SJSA1 (cell line): ENCODE results near the gene GOLGA6A. TPM values are rescaled to one million over a fixed set of nuclear protein-coding genes. Genes with fewer than 3 reads are reported as not detected.
A peak's percentile ranks its signal among the peaks of the same experiment; 100 is the strongest.
"Not testable (repeated sequence)": the region's sequence is repeated elsewhere in the genome, so short reads cannot be mapped to it uniquely, and the experiment has no call there.

ENCODE experiments used
- DNase-seq, 2 experiments: peaks; one replicate each; pipeline ENCODE4 v3.0.0-alpha.2; 2015 to 2020; ENCODE audit warnings: low spot score in 2 of 2, low read depth in 1 of 2
- H3K27ac ChIP-seq: fragments of 250-450 bp; sonication (Bioruptor Pico); 2 replicates; pipeline ENCODE4 v1.5.1; 2020; ENCODE audit warnings: mild to moderate bottlenecking, moderate library complexity
- H3K27me3 ChIP-seq: fragments of 250-450 bp; sonication (Bioruptor Pico); replicated peaks from 2 replicates; pipeline ENCODE4 v1.5.1; 2020; ENCODE audit warnings: mild to moderate bottlenecking, moderate library complexity
- H3K36me3 ChIP-seq: fragments of 250-450 bp; sonication (Bioruptor Pico); 2 replicates; pipeline ENCODE4 v1.5.1; 2020; ENCODE audit warnings: mild to moderate bottlenecking
- H3K4me1 ChIP-seq: fragments of 250-450 bp; sonication (Bioruptor Pico); replicated peaks from 2 replicates; pipeline ENCODE4 v1.6.1; 2021; ENCODE audit warnings: mild to moderate bottlenecking
- H3K4me3 ChIP-seq: fragments of 250-450 bp; sonication (Bioruptor Pico); 2 replicates; pipeline ENCODE4 v1.5.1; 2020; ENCODE audit warnings: mild to moderate bottlenecking
- H3K9me3 ChIP-seq: fragments of 250-450 bp; sonication (Bioruptor Pico); replicated peaks from 2 replicates; pipeline ENCODE4 v1.5.1; 2020; ENCODE audit warnings: mild to moderate bottlenecking
- total RNA-seq: library from RNA; depleted of rRNA; stranded (reverse); fragments of >200 nt; shearing (Covaris generic); gene quantifications from 2 replicates; pipeline ENCODE4 v1.2.3, GENCODE V29; 2014

The GOLGA6A gene
- total RNA-seq, 1 experiment from 2014 or later, result not detected

DNA sequence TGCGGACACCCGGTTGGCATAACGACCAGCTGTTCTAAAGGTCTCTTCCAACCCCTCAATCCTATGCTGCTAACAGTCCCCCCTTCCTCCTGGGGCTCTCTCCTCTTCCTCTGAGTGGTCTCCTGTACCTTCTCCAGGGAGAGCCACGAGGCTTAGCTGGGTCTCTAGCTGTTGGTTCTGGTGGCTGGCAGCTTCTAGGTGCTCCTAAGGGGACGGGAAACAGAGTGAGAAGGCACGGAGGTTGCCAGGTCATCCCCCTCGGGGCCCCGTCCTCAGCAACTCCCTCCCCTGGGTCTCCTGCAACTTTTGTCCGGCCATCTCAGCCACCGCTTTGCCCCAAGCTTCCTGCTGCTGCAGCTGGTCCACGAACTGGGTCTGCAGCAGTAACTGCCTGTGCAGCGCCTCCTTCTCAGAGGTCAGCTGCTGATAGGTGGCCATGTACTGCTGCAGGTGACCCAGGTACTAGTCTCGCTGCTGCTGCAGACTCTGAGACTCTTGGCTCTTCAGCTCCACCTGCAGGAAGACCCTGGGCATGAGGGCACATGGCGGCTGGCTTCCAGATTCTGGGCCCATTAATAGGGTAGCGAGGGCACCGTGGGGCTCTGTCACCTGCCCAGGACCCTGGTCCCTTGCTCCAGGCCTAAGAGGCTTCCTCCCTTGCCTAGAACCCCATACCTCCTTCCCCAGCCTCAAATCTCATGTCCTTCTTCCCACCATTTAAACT, 9.6 kb downstream of the GOLGA6A start:
- DNase-seq, result peak in 1 of 2 experiments; percentile 37
- H3K4me3 ChIP-seq, H3K9me3 ChIP-seq: not testable (repeated sequence)

DNA sequence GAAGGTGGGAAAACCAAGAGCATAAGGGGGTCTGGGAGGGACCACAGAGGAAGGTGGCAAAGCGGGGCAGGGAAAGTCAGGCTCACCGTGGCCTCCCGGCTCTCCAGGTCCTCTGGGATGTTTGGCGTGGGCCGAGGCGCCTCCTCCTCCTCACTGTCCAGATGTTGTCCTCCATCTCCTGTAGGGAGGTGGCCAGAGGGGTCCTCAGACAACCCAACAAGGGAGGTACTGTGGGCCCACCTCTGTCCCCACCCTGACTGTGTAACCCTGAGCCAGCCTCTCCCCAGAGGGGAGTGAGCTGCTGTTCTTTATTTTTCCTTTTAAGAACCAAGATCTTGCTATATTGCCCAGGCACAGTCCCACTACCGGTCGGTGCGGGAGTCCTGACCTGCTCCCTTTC, 10.2 kb downstream of the GOLGA6A start:
- H3K9me3 ChIP-seq, H3K4me1 ChIP-seq: not testable (repeated sequence)

More for the DNA sequence above, 9.6 kb downstream of the GOLGA6A start:
- H3K4me1 ChIP-seq, H3K36me3 ChIP-seq, H3K27me3 ChIP-seq, H3K27ac ChIP-seq: not testable (repeated sequence)

GRCh38 chr15:74071645-74072044, 10.7 kb downstream of the GOLGA6A start:
- DNase-seq, result peak in 1 of 2 experiments; percentile 18
- H3K36me3 ChIP-seq, H3K9me3 ChIP-seq, H3K27ac ChIP-seq, H3K4me3 ChIP-seq, H3K27me3 ChIP-seq, H3K4me1 ChIP-seq: not testable (repeated sequence)

More for the DNA sequence above, 10.2 kb downstream of the GOLGA6A start:
- not testable (repeated sequence) for H3K4me3 ChIP-seq, H3K27ac ChIP-seq, H3K27me3 ChIP-seq, H3K36me3 ChIP-seq
- peak in 1 of 2 experiments; percentile 6 for DNase-seq

- H3K36me3 ChIP-seq, H3K4me1 ChIP-seq, H3K27ac ChIP-seq, H3K4me3 ChIP-seq, H3K27me3 ChIP-seq, H3K9me3 ChIP-seq: not testable (repeated sequence)
- DNase-seq, result peak in 1 of 2 experiments; percentile 44
Measured at GRCh38 chr15:74065684-74066411, 16.5 kb downstream of the GOLGA6A start.

DNA sequence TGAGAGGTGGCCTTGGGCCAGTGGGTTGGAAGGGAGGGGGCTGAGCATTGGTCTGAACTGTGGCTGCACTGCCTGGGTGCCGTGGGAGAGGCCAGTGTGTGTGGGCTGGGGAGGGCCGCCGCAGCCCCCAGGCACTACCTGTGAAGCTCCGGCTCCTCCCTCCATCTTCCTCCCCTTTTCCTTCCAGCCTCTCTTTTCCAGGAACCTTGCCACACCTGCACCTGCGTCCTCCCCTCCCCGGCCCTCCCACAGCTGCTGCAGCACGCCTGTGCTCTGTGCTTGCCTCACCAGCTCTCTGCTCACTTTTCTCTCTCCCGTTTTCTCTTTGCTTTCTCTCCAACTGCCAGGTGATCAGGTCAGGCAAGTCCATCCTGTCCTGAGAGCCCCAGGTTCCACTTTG, 17.5 kb downstream of the GOLGA6A start:
- H3K36me3 ChIP-seq, H3K27ac ChIP-seq, H3K9me3 ChIP-seq, H3K4me3 ChIP-seq, H3K27me3 ChIP-seq, H3K4me1 ChIP-seq: not testable (repeated sequence)
- DNase-seq, result peak in 1 of 2 experiments; percentile 31

DNA sequence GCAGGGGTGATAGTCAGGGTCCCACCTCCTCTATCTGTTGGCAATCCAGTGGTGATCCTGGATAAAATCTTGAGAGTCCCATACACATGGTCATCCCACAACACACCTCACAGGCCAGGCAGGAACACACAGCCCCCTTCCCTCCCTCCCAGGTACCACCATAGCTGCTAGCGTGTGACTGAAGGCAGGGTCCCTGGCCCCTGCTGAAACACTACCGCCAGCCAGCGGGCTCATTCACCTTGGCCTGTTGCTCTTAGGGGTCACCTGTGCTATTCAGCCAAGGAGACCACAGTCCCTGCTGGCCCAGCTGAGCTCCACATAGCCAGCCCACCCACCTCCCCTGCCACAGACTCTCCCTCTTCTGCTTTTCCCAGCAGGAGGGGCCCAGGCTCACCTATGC, 18.2 kb downstream of the GOLGA6A start:
- H3K9me3 ChIP-seq, H3K27ac ChIP-seq, H3K4me1 ChIP-seq, H3K4me3 ChIP-seq, H3K36me3 ChIP-seq, H3K27me3 ChIP-seq: not testable (repeated sequence)
- DNase-seq, result peak in 1 of 2 experiments; percentile 11

DNA sequence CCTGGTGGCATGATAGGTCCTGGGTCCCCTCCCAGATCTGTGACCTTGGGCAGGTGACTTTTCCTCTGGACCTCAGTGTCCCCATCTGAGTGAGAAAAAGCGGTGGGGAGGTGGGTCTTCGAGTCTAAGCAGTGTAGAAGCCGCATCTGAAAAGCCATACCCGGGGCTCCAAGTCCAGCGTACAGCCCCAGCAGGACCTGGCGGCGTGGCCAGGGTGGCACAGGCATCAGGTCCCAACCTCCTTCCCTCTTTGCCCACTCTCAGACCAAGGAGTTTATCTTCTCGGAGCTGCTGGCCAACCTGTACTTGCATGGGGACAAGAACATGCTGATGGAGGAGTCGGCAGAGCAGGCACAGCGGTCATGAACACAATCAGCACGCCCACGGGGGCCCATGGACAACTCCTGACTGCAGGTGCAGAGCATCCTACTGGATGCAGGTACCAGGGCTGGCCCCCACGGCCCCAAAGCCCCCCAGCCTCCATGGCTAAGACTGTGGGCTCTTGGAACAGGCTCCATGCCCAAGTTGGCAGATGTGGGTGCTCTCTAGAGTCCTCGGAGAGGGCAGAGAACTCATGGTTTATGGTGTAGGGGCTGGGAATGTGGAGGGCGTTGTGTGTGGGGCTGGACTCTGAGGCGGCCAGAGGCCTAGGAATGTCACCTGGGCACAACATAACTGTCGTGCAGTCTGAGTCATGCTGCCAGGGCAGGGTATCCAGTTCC, 18.8 kb downstream of the GOLGA6A start:
- H3K27me3 ChIP-seq, H3K4me3 ChIP-seq, H3K4me1 ChIP-seq, H3K9me3 ChIP-seq, H3K36me3 ChIP-seq, H3K27ac ChIP-seq: not testable (repeated sequence)
- peak in 1 of 2 experiments; percentile 7 for DNase-seq

GRCh38 chr15:74062671-74063070, 19.7 kb downstream of the GOLGA6A start:
- no peak overlapping the region for H3K4me3 ChIP-seq
- H3K27ac ChIP-seq, result no peak overlapping the region
- H3K4me1 ChIP-seq, result no peaks in the 10 kb centered on the region
- H3K36me3 ChIP-seq, result no peaks in the 10 kb centered on the region
- H3K27me3 ChIP-seq, result no peaks in the 10 kb centered on the region
- peak in 1 of 2 experiments; percentile 25 for DNase-seq
- H3K9me3 ChIP-seq, result no peaks in the 10 kb centered on the region

DNA sequence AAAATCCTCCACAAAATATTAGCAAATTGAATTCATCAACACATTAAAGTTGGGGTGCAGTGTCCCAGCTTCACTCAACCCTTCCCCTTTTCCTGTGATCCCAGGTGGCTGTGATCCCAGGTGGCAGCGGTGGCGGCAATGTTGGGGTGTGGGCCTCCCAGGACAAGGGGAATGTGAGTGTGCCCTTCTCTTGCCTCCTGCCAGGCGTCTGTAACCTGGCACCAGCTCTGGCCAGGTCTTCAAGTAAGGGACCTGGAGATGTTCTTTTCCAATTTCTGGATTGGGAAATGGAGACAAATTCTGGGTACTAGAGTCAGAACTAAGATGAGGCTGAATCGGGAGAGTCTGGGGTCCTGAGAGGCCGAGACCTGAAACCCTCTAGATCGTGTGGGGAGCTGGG, 20.1 kb downstream of the GOLGA6A start:
- Histone ChIP-seq H3K4me3 (no peak overlapping the region), H3K27ac (no peak overlapping the region), H3K9me3 (no peaks in the 10 kb centered on the region), H3K4me1 (no peaks in the 10 kb centered on the region), H3K27me3 (no peaks in the 10 kb centered on the region), H3K36me3 (no peaks in the 10 kb centered on the region)
- DNase-seq, result peak in 1 of 2 experiments; percentile 24

DNA sequence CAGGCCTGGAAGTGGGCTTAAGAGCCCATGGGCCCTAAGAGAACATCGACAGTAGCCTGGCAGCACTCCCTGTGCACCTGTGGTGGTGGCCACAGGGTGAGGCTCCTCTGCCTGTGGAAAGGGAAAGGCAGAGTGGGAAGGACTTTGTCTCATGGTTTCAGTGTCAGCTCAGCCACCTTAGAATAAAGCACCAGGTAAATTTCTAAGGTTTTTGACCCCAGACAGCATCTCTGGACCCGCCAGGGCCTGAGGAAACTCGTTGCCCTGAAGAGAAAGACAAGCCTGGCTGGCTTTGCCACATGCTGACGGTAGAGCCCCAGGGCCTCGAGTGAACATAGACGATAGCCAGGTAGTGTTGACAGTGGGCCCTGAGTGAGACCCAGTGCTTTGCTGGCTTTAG, 22.1 kb downstream of the GOLGA6A start:
- no peaks in the 10 kb centered on the region for H3K9me3 ChIP-seq
- no peaks in the 10 kb centered on the region for H3K4me1 ChIP-seq
- no peak overlapping the region for H3K27ac ChIP-seq
- peak in 1 of 2 experiments; percentile 26 for DNase-seq
- no peaks in the 10 kb centered on the region for H3K36me3 ChIP-seq
- H3K4me3 ChIP-seq, result no peak overlapping the region
- H3K27me3 ChIP-seq, result no peaks in the 10 kb centered on the region

GRCh38 chr15:74059050-74059833, 23.1 kb downstream of the GOLGA6A start:
- not testable (repeated sequence) for H3K27ac ChIP-seq, H3K4me1 ChIP-seq, H3K36me3 ChIP-seq, H3K4me3 ChIP-seq, H3K9me3 ChIP-seq, H3K27me3 ChIP-seq
- peak in 1 of 2 experiments; percentile 16 for DNase-seq

DNA sequence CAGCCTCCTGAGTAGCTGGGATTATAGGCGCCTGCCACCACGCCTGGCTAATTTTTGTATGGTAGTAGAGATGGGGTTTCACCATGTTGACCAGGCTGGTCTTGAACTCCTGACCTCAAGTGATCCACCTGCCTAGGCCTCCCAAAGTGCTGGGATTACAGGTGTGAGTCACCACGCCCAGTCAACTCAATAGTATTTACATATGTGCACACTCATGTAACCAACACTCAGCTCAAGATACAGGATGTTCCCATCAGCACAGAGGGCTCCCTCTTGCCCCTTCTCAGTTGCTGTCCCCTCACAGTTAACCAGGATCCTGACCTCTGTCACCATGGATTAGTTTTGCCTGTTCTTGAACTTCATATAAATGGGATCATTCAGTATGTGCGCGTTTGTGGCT, 26.0 kb downstream of the GOLGA6A start:
- H3K4me1 ChIP-seq, result peaks cover 20% of the 10 kb centered on the region
- peak in 1 of 2 experiments; percentile 24 for DNase-seq
- H3K9me3 ChIP-seq, H3K27ac ChIP-seq, H3K36me3 ChIP-seq, H3K27me3 ChIP-seq, H3K4me3 ChIP-seq: not testable (repeated sequence)

DNA sequence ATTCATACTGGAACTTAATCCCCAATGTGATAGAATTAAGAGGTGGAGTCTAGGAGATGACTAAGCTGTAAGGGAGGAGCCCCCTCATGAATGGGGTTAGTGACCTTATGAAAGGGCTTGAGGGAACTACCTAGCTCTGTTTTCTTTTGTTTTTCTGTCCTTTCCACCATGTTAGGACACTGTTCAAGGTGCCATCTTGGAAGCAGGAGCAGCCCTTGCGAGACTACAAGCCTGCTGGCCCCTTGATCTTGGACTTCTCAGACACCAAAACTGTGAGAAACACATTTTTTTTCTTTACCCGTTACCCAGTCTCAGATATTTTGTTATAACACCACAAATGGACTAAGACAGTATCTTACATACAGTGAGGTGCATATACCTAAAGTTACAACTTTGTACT, 26.5 kb downstream of the GOLGA6A start:
- peak in 1 of 2 experiments; percentile 5 for DNase-seq
- H3K9me3 ChIP-seq, result 0 out of 2 replicates have a peak, but pooled peaks cover 2% of the 10 kb centered on the region
- no peak overlapping the region for H3K27ac ChIP-seq
- no peaks in the 10 kb centered on the region for H3K27me3 ChIP-seq
- no peak overlapping the region for H3K4me3 ChIP-seq
- H3K36me3 ChIP-seq, result no peaks in the 10 kb centered on the region
- H3K4me1 ChIP-seq, result peaks cover 25% of the 10 kb centered on the region
